Panc1 (cell line): ENCODE results near the gene PPP1R1C. TPM values are rescaled to one million over a fixed set of nuclear protein-coding genes. Genes with fewer than 3 reads are reported as not detected.

Experiments used
- ATAC-seq: fragments of 200-7000 bp; cut with Tn5 transposase; 2 replicates; pipeline ENCODE4 v1.9.1; 2020; ENCODE audit warnings: mild to moderate bottlenecking, moderate library complexity
- BruUV-seq: library from RNA; stranded (reverse); fragments of 400-500 nt; replicated peaks from 2 replicates; lab custom pipeline; 2021; lab: Mats Ljungman, UMichigan
- CTCF ChIA-PET: fragments of 300-600 bp; sonication (Branson Sonifier 250); formaldehyde crosslinking; loops from one replicate; lab custom pipeline; 2022; ENCODE audit warnings: antibody characterized with exemption; lab: Charles Lee
- POLR2A ChIA-PET: fragments of 300-600 bp; sonication (Branson Sonifier 250); formaldehyde crosslinking; loops from one replicate; lab custom pipeline; 2022; ENCODE audit warnings: antibody characterized with exemption; lab: Charles Lee
- DNase-seq: peaks from one replicate; pipeline ENCODE4 v3.0.0-alpha.2; 2010; ENCODE audit warnings: low read depth, low spot score
- H3K27ac ChIP-seq: 2 replicates; pipeline ENCODE4 v1.5.1; 2011; ENCODE audit warnings: mild to moderate bottlenecking, low read length, inconsistent platforms
- H3K27me3 ChIP-seq: fragments of 200-500 bp; sonication (Bioruptor generic); 2 replicates; pipeline ENCODE4 v1.6.0; 2014; ENCODE audit warnings: low read length, inconsistent platforms; ENCODE audit not compliant: control insufficient read depth, insufficient read depth
- H3K36me3 ChIP-seq: fragments of 200-500 bp; sonication (Bioruptor generic); 2 replicates; pipeline ENCODE4 v1.5.1; 2014; ENCODE audit warnings: inconsistent platforms, mild to moderate bottlenecking, low read length, moderate library complexity; ENCODE audit not compliant: control insufficient read depth, insufficient read depth
- H3K4me1 ChIP-seq: 2 replicates; pipeline ENCODE4 v1.5.1; 2011; ENCODE audit warnings: inconsistent platforms, mild to moderate bottlenecking, low read length, moderate library complexity; ENCODE audit not compliant: control insufficient read depth, insufficient read depth
- H3K4me3 ChIP-seq, 2 experiments: 2 replicates each; pipeline ENCODE4 v1.5.1; 2011 to 2012; ENCODE audit warnings: low read depth in 2 of 2, low read length in 2 of 2, mild to moderate bottlenecking in 2 of 2, inconsistent platforms in 1 of 2, moderate library complexity in 1 of 2
- H3K9me3 ChIP-seq: fragments of 200-500 bp; sonication (Bioruptor generic); 2 replicates; pipeline ENCODE4 v1.5.1; 2014; ENCODE audit warnings: low read depth, mild to moderate bottlenecking, inconsistent platforms, low read length, moderate library complexity; ENCODE audit not compliant: control insufficient read depth, insufficient read depth
- POLR2AphosphoS5 ChIP-seq: IDR thresholded peaks from 2 replicates; pipeline ENCODE4 v1.6.1; 2012; ENCODE audit warnings: mild to moderate bottlenecking, low read depth, low read length, moderate library complexity
- SIN3A ChIP-seq: IDR thresholded peaks from 2 replicates; pipeline ENCODE4 v1.6.1; 2012; ENCODE audit warnings: low read depth, mild to moderate bottlenecking, low read length, moderate library complexity, borderline replicate concordance; ENCODE audit not compliant: insufficient read depth
- TCF7L2 ChIP-seq: IDR thresholded peaks from 2 replicates; pipeline ENCODE4 v1.6.1; 2011; ENCODE audit warnings: mild to moderate bottlenecking, low read depth, low read length, inconsistent platforms
- in situ Hi-C: cut with HindIII; loops from 2 replicates; pipeline ENCODE4 v1.10.0; 2016; ENCODE audit warnings: low sequenced_read_pairs, low pct_unique_long_range_greater_than_20kb
- intact Hi-C: fragments of 100-400 bp; cut with micrococcal nuclease; formaldehyde crosslinking; loops from one replicate; pipeline ENCODE4 v1.10.0; 2022; ENCODE audit not compliant: unreplicated experiment
- total RNA-seq: library from RNA; stranded (reverse); gene quantifications from one replicate; pipeline ENCODE4 v1.2.1, GENCODE V29; 2021; ENCODE audit not compliant: unreplicated experiment
- TF ChIP-seq, protein P1 (sequence below), 2 experiments: IDR thresholded peaks; 2 replicates each; pipeline ENCODE4 v1.6.1; 2011 to 2012; ENCODE audit warnings: low read depth in 2 of 2, control low read depth in 1 of 2, low read length in 1 of 2, mild to moderate bottlenecking in 1 of 2, moderate library complexity in 1 of 2; ENCODE audit not compliant: insufficient read depth in 1 of 2
- TF ChIP-seq, protein P2 (sequence below): fragments of 450-650 bp; IDR thresholded peaks from 2 replicates; pipeline ENCODE4 v1.5.1; 2017; ENCODE audit warnings: mild to moderate bottlenecking

PPP1R1C gene
- total RNA-seq, 1 experiment from 2014 or later: 2.6 TPM

DNA sequence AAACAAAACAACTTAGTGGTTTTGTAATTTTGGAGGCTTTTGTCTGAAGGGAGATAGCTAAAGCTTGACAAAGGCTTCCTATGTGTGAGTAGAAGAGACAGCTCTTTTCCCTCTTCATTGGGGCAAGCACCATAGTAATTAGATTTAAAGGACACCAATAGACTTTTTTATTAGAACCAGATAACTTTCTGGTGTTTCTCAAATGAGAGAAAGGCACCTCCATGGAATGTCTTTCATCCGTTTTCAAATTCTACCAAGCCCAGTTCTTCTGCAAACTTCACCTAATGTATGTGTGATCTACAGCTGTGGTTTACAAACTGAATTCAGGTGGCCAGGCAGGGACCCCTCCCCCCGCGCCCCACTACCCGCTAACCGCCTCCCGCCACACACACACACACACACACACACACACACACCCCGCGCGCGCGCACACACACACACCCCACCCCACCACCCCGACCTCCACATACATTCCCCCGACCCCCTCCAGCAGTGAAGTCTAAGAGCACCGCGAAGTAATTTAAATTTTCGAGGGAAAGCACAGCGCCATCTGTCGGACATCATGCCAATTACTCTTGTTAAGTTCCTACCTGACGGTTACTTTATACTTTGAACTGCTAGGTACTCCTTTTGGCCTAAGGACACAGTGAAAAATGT is 31.6 kb upstream of the PPP1R1C start:
- ChIA-PET POLR2A (no interaction called here), CTCF (interaction anchor here (0.7 to 0.8 kb wide), 3 partner anchors 11 to 275 kb away, joined by 3 to 5 read pairs (median 4); no protein-coding TSS in a partner anchor)
- intact Hi-C loops (no loop called here), in situ Hi-C loops (no loop called here)
- Histone ChIP-seq H3K4me3 (peak overlapping the region; percentile 33 to 42), H3K27ac (peak overlapping the region; percentile 81), H3K36me3 (no peaks in the 10 kb centered on the region), H3K4me1 (peaks cover 11% of the 10 kb centered on the region; the same call in 1 of the 2 replicates), H3K9me3 (no peaks in the 10 kb centered on the region), H3K27me3 (no peaks in the 10 kb centered on the region)
- BruUV-seq: no TSS peak
- TF ChIP-seq, protein P1, sequence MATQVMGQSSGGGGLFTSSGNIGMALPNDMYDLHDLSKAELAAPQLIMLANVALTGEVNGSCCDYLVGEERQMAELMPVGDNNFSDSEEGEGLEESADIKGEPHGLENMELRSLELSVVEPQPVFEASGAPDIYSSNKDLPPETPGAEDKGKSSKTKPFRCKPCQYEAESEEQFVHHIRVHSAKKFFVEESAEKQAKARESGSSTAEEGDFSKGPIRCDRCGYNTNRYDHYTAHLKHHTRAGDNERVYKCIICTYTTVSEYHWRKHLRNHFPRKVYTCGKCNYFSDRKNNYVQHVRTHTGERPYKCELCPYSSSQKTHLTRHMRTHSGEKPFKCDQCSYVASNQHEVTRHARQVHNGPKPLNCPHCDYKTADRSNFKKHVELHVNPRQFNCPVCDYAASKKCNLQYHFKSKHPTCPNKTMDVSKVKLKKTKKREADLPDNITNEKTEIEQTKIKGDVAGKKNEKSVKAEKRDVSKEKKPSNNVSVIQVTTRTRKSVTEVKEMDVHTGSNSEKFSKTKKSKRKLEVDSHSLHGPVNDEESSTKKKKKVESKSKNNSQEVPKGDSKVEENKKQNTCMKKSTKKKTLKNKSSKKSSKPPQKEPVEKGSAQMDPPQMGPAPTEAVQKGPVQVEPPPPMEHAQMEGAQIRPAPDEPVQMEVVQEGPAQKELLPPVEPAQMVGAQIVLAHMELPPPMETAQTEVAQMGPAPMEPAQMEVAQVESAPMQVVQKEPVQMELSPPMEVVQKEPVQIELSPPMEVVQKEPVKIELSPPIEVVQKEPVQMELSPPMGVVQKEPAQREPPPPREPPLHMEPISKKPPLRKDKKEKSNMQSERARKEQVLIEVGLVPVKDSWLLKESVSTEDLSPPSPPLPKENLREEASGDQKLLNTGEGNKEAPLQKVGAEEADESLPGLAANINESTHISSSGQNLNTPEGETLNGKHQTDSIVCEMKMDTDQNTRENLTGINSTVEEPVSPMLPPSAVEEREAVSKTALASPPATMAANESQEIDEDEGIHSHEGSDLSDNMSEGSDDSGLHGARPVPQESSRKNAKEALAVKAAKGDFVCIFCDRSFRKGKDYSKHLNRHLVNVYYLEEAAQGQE (IDR thresholded peaks at IDR 0.05; ENCODE audit: insufficient read depth in 1 of 2, low read depth in 2 of 2, low read length in 1 of 2): no peak
- no peak for TF ChIP-seq TCF7L2
- TF ChIP-seq POLR2AphosphoS5: no peak
- TF ChIP-seq, protein P2, sequence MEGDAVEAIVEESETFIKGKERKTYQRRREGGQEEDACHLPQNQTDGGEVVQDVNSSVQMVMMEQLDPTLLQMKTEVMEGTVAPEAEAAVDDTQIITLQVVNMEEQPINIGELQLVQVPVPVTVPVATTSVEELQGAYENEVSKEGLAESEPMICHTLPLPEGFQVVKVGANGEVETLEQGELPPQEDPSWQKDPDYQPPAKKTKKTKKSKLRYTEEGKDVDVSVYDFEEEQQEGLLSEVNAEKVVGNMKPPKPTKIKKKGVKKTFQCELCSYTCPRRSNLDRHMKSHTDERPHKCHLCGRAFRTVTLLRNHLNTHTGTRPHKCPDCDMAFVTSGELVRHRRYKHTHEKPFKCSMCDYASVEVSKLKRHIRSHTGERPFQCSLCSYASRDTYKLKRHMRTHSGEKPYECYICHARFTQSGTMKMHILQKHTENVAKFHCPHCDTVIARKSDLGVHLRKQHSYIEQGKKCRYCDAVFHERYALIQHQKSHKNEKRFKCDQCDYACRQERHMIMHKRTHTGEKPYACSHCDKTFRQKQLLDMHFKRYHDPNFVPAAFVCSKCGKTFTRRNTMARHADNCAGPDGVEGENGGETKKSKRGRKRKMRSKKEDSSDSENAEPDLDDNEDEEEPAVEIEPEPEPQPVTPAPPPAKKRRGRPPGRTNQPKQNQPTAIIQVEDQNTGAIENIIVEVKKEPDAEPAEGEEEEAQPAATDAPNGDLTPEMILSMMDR: peak; percentile 88
- no peak for TF ChIP-seq SIN3A
- peak; percentile 89 for ATAC-seq
- peak; percentile 42 for DNase-seq

DNA sequence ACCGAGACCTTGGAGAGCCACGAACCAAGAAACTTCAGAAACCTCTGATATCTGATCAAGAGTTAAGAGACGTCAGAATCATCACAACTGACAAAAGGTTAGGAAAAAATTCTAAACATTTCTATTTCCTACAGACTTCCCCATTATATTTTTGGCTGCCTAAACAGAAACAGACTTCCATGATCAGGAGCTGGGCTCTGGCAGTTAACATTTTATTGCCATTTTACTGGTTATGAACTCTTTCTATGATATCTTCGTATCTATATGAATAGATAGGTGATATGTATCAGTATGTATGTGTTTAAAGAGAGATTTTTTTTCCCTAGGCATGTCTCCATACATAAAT is 31.1 kb upstream of the PPP1R1C start:
- intact Hi-C loops: no loop called here
- H3K4me3 ChIP-seq: peak overlapping the region; percentile 33 to 42
- no peak for DNase-seq

More for the DNA sequence above, 31.1 kb upstream of the PPP1R1C start:
- ATAC-seq: peak; percentile 23
- no TSS peak for BruUV-seq
- ChIA-PET POLR2A (no interaction called here), CTCF (no interaction called here)
- Histone ChIP-seq H3K36me3 (no peaks in the 10 kb centered on the region), H3K27ac (peak overlapping the region; percentile 81), H3K9me3 (no peaks in the 10 kb centered on the region), H3K4me1 (peaks cover 11% of the 10 kb centered on the region; the same call in 1 of the 2 replicates), H3K27me3 (no peaks in the 10 kb centered on the region)
- in situ Hi-C loops: no loop called here
- TF ChIP-seq, protein P2: peak; percentile 58
- no peak for TF ChIP-seq SIN3A
